HG03342 (cell line): ENCODE results near the gene ZCCHC9.

Experiments used
- ATAC-seq: cut with Tn5 transposase; IDR thresholded peaks from one replicate; pipeline ENCODE4 v1.9.1; 2021; ENCODE audit warnings: mild to moderate bottlenecking, moderate library complexity; ENCODE audit not compliant: unreplicated experiment

Gene ZCCHC9

GRCh38 chr5:81355291-81356251, 54.2 kb downstream of the ZCCHC9 start:
- no peak for ATAC-seq

DNA sequence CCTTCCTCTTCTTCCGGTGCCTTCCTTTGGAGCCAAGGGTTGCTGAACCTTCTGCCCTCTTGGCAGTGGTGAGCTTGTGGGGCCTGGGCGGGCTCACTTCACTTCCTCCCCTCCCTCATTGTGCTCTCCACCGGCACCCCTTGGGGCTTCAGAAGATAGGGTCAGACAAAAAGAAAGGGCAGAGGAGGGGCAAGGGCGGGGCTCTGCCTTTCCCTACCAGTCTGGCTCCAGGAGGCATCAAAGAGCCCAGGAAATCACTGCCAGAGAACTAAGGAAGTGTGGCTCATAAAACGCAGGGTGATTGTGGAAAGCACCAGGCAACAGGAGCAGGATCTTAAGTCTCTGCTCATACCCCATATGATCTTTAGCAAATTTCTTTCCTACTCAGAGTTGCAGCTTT, 57.7 kb downstream of the ZCCHC9 start:
- no peak for ATAC-seq

- no peak for ATAC-seq
These were observed 58.5 kb downstream of the ZCCHC9 start for GRCh38 chr5:81359881-81360280.

- no peak for ATAC-seq
These were observed 59.3 kb downstream of the ZCCHC9 start for GRCh38 chr5:81360640-81361039.

DNA sequence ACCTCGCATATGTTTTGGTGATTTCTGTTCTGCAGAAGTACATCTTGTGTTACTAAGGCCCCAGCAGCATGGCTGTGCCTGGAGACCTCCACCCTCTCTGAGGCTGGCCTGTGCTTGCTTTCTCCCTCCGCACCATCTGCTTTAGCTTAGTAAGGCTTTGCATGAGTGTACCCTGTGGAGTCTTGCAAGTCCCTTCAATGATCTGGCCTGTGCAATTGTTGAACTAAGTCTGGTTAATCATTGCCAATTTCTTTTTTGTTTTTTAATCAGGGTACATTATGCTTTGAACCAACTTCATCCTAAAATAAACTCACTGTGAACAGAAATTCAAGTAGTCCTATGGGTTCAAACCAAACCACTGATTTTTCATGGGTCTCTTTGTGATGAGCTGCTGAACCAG, 60.2 kb downstream of the ZCCHC9 start:
- no peak for ATAC-seq
